ENCODE results near the gene AFAP1. TPM values are rescaled to one million over a fixed set of nuclear protein-coding genes. Genes with fewer than 3 reads are reported as not detected.
A peak's percentile ranks its signal among the peaks of the same experiment; 100 is the strongest.

Gene AFAP1
- total RNA-seq, 1 donor from 2014 or later = 31.9 TPM

- no peaks in the 10 kb centered on the region for H3K27me3 Mint-ChIP-seq
- no peak overlapping the region for H3K4me3 Mint-ChIP-seq (ENCODE audit: low read depth)
- no peak for TF ChIP-seq CTCF (IDR thresholded peaks at IDR 0.05; ENCODE audit: unreplicated experiment)
- peak overlapping the region; percentile 22 for H3K27ac Mint-ChIP-seq
- peaks cover 23% of the 10 kb centered on the region for H3K36me3 Mint-ChIP-seq (ENCODE audit: insufficient read depth)
- no peak for DNase-seq (ENCODE audit: low spot score, unreplicated experiment)
- peaks cover 20% of the 10 kb centered on the region for H3K4me1 Mint-ChIP-seq (ENCODE audit: low read depth)
- H3K9me3 Mint-ChIP-seq (ENCODE audit: low read depth) = no peaks in the 10 kb centered on the region
These were observed 138.0 kb downstream of the AFAP1 start for GRCh38 chr4:7801641-7802040.

- Mint-ChIP-seq H3K36me3 (ENCODE audit: insufficient read depth) (peaks cover 23% of the 10 kb centered on the region), H3K27me3 (no peaks in the 10 kb centered on the region), H3K4me1 (ENCODE audit: low read depth) (peaks cover 14% of the 10 kb centered on the region), H3K27ac (no peak overlapping the region), H3K9me3 (ENCODE audit: low read depth) (no peaks in the 10 kb centered on the region), H3K4me3 (ENCODE audit: low read depth) (no peak overlapping the region)
- no peak for DNase-seq (ENCODE audit: low spot score, unreplicated experiment)
- no peak for TF ChIP-seq CTCF (IDR thresholded peaks at IDR 0.05; ENCODE audit: unreplicated experiment)
These were observed 138.7 kb downstream of the AFAP1 start for GRCh38 chr4:7801001-7801400.

- H3K4me1 Mint-ChIP-seq (ENCODE audit: low read depth) = peaks cover 8% of the 10 kb centered on the region
- DNase-seq (ENCODE audit: low spot score, unreplicated experiment) = no peak
- H3K9me3 Mint-ChIP-seq (ENCODE audit: low read depth) = no peaks in the 10 kb centered on the region
- H3K36me3 Mint-ChIP-seq (ENCODE audit: insufficient read depth) = peaks cover 23% of the 10 kb centered on the region
- H3K27ac Mint-ChIP-seq = no peak overlapping the region
- no peaks in the 10 kb centered on the region for H3K27me3 Mint-ChIP-seq
- no peak for TF ChIP-seq CTCF (IDR thresholded peaks at IDR 0.05; ENCODE audit: unreplicated experiment)
- no peak overlapping the region for H3K4me3 Mint-ChIP-seq (ENCODE audit: low read depth)
These were observed 139.3 kb downstream of the AFAP1 start for GRCh38 chr4:7800410-7800809.

GRCh38 chr4:7799736-7800135 is 139.9 kb downstream of the AFAP1 start:
- H3K4me1 Mint-ChIP-seq (ENCODE audit: low read depth) = peaks cover 4% of the 10 kb centered on the region
- H3K36me3 Mint-ChIP-seq (ENCODE audit: insufficient read depth) = peaks cover 23% of the 10 kb centered on the region
- DNase-seq (ENCODE audit: low spot score, unreplicated experiment) = no peak
- no peak overlapping the region for H3K4me3 Mint-ChIP-seq (ENCODE audit: low read depth)
- H3K27ac Mint-ChIP-seq = no peak overlapping the region
- H3K9me3 Mint-ChIP-seq (ENCODE audit: low read depth) = no peaks in the 10 kb centered on the region
- no peak for TF ChIP-seq CTCF (IDR thresholded peaks at IDR 0.05; ENCODE audit: unreplicated experiment)
- no peaks in the 10 kb centered on the region for H3K27me3 Mint-ChIP-seq

GRCh38 chr4:7799306-7799705 is 140.4 kb downstream of the AFAP1 start:
- Mint-ChIP-seq H3K27ac (no peak overlapping the region), H3K36me3 (ENCODE audit: insufficient read depth) (peaks cover 23% of the 10 kb centered on the region), H3K4me3 (ENCODE audit: low read depth) (no peak overlapping the region), H3K4me1 (ENCODE audit: low read depth) (peaks cover 3% of the 10 kb centered on the region), H3K27me3 (no peaks in the 10 kb centered on the region), H3K9me3 (ENCODE audit: low read depth) (no peaks in the 10 kb centered on the region)
- no peak for TF ChIP-seq CTCF (IDR thresholded peaks at IDR 0.05; ENCODE audit: unreplicated experiment)
- DNase-seq (ENCODE audit: low spot score, unreplicated experiment) = no peak
